IPS DF 19.7 (cell line): ENCODE results near the gene COPS7A.
"Not testable (repeated sequence)": the region's sequence is repeated elsewhere in the genome, so short reads cannot be mapped to it uniquely, and the experiment has no call there.

Experiments used
- DNase-seq: peaks from one replicate; pipeline ENCODE4 v3.0.0-alpha.2; 2013; ENCODE audit warnings: low read depth, low spot score

Gene COPS7A

DNA sequence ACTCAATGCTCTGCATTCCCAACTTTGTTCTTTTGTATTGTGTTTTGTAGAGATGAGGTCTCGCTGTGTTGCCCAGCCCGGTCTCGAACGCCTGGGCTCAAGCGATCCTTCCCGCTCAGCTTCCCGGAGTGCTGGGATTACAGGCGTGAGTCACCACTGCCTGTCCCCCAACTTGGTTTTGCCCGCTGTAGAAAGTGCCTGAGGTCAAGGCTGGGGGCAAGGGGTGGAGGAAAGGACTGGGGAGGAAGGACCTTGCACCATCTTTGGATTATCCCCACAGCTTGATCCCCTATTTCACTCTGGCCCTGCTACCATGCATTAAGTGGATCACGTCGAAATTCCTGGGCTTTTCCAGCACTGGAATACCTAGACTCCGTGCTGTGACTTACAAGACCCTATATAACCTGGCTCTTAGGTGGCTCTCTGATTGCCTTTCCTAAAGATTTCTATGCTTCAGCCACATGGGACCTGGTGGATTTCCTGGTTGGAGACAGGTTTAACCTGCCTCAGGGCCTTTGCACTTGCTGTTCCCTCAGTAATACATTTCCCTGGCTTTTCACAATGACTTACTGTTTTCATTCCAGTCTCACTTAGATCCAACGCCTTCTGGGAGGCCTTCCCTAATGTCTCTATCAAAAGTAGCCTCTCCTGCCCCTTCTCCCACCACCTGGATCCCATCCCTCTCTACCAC is 22.6 kb upstream of the COPS7A start:
- DNase-seq = no peak

DNA sequence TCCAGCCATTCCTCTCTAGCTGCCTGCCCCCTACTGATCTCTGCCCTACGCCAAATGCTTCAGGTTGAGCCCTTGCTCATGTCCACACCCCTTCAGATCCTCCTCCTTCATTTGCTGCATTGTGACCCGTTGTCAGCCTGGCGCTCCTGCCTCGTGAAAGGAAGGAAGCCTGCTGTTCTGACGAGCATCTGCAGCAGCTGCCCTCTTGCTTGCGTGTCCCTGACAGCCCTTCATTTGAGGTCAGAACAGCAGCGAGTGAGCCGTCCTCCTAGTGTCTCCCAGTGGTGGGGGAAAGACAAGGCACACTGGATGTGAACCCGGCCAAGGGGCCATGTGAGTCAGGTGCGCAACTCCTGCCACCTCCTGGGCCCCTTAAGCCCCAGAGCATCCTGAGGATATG is 20.2 kb upstream of the COPS7A start:
- no peak for DNase-seq

DNA sequence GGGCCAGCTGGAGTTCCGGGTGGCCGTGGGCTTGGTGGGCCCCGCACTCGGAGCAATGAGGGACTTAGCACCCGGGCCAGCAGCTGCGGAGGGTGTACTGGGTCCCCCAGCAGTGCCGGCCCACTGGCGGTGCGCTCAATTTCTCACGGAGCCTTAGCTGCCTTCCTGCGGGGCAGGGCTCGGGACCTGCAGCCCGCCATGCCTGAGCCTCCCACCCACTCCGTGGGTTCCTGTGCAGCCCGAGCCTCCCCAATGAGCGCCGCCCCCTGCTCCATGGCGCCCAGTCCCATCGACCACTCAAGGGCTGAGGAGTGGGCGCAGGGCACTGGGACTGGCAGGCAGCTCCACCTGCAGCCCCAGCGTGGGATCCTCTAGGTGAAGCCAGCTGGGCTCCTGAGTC is 15.5 kb upstream of the COPS7A start:
- DNase-seq = not testable (repeated sequence)

DNA sequence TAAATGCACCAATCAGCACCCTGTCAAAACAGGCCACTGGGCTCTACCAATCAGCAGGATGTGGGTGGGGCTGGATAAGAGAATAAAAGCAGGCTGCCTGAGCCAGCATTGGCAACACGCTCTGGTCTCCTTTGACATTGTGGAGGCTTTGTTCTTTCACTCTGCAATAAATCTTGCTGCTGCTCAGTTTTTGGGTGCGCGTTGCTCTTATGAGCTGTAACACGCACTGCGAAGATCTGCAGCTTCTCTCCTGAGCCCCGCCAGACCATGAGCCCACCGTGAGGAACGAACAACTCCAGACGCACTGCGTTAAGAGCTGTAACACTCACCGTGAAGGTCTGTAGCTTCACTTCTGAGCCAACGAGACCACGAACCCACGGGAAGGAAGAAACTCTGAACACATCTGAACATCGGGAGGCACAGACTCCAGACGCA is 14.9 kb upstream of the COPS7A start:
- no peak for DNase-seq

DNA sequence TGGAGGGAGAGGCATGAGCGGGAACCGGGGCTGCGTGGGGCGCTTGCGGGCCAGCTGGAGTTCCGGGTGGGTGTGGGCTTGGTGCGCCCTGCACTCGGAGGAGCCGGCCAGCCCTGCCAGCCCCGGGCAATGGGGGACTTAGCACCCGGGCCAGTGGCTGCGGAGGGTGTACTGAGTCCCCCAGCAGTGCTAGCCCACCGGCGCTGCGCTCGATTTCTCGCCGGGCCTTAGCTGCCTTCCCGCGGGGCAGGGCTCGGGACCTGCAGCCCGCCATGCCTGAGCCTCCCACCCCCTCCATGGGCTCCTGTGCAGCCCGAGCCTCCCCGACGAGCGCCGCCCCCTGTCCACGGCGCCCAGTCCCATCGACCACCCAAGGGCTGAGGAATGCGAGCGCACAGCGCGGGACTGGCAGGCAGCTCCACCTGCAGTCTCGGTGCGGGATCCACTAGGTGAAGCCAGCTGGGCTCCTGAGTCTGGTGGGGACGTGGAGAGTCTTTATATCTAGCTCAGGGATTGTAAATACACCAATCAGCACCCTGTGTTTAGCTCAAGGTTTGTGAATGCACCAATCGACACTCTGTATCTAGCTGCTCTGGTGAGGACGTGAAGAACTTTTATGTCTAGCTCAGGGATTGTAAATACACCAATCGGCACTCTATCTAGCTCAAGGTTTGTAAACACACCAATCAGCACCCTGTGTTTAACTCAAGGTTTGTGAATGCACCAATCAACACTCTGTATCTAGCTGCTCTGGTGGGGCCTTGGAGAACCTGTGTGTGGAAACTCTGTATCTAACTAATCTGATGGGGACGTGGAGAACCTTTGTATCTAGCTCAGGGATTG is 7.6 kb upstream of the COPS7A start:
- not testable (repeated sequence) for DNase-seq

DNA sequence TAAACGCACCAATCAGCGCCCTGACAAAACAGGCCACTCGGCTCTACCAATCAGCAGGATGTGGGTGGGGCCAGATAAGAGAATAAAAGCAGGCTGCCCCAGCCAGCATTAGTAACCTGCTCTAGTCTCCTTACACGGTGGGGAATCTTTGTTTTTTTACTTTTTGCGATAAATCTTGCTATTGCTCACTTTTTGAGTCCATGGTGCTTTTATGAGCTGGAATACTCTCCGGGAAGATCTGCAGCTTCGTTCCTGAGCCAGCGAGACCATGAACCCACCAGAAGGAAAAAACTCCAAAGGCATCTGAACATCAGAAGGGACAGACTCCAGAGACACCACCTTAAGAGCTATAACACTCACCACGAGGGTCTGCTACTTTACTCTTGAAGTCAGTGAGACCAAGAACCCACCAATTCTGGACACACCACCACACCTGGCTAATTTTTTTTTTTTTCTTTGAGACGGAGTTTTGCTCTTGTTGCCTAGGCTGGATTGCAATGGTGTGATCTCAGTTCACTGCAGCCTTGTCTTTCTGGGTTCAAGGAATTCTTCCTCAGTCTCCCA is 6.9 kb upstream of the COPS7A start:
- no peak for DNase-seq

DNA sequence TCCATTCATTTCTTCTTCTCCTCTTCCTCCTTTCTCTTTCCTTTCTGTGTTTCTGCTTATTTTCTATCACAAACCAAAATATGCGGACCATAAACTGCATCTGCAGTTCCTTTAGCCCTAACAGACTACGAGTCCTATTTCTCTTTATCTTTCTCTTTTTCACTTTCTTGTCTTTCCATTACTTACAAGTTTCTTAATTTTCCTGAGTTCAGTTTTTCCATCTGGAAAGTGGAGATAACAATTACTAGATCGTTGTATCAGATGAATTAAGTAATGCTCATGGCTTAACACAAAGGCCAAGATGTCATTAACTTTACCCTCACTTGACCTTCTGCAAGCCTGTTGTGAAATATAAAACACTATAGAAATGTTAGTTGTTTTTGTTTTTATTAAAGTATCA is 983 bp upstream of the COPS7A start:
- DNase-seq = no peak

DNA sequence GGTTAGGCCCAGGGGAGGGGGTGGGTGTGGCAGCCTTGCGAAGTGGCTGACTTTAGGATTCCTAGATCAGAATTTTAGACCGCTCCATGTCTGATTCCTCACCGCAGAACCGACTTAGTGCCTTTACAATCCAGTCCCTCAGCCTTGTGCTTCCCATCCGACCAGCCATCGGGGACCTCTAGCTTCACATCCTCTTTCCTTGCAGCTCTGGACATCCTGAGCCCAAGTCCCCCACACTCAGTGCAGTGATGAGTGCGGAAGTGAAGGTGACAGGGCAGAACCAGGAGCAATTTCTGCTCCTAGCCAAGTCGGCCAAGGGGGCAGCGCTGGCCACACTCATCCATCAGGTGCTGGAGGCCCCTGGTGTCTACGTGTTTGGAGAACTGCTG is 557 bp downstream of the COPS7A start:
- DNase-seq = no peak

DNA sequence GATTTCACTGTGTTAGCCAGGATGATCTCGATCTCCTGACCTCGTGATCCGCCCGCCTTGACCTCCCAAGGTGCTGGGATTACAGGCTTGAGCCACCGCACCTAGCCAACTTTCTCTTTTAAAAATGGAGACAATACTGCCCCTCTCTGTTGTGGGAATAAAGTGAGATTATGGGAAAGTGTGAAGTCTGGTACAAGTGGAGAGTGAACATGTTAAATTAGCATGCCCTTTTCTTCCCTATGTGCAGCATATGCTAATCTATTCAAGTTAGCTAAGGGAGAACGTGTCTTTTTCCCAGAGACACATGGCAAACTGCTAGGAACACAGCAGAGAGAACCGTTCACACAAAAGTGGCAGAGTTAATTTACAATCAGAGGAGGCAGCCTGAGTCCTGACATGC is 1.5 kb downstream of the COPS7A start:
- DNase-seq = no peak

DNA sequence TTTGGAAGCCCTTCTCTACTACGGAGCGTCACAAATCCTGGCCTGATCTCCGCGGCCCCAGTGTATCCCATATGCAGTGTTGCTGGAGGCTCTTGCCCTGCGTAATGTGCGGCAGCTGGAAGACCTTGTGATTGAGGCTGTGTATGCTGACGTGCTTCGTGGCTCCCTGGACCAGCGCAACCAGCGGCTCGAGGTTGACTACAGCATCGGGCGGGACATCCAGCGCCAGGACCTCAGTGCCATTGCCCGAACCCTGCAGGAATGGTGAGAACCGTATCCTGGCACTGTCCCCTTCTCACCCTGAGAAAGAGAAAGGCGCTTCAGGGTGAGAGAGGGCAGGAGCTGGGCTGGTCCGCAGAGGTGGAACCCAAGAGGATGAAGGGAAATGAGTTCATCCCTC is 5.3 kb downstream of the COPS7A start:
- no peak for DNase-seq

DNA sequence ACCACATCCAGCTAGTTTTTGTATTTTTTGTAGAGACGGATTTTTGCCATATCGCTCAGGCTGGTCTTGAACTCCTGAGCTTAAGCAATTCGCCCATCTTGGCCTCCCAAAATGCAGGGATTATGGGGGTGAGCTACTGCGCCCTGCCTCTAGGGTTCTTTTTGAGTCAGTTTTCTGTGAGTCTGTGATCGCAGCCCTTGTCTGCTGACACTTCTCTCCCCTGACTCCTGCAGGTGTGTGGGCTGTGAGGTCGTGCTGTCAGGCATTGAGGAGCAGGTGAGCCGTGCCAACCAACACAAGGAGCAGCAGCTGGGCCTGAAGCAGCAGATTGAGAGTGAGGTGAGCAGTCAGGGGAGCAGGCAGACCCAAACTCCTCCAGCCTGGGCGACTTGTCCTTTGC is 6.3 kb downstream of the COPS7A start:
- no peak for DNase-seq

DNA sequence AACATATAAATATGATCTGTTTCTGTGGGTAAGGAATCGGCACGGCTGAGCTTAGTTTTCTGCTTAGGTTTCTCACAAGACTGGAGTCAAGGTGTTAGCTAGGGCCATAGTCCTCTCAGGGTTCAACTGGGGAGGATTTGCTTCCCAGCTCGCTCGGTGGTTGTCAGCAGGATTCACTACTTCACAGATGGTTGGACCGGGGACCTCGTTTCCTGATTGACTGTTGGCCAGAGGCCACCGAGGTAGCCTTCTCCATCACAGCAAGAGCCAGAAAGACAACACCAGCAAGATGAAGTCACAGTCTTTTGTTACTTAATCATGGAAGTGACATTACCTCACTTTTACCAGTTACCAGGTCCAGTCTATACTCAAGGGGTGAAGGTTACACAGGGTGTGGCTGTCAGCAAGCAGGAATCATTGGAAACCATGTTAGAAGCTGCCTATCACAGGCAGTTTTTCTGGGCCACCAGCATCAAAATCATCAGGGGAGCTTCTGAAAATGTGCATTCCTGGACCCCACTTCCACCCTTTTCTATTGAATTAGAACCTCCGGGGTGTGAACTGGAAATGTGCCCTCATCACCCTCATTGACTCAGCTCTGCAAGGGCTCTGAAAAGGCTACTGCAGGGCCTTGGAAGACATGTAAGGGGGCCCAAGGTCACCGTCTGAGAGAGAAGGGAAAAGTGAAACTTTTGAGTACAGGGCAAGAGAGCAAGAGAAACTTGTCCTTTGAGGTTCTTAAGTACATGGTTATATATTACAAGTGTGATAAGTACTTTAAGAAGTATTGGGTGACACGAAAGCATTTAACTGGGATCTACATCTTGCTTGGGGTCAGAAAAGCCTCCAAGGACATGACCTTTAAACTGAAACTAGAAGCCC is 10.9 kb downstream of the COPS7A start:
- no peak for DNase-seq

DNA sequence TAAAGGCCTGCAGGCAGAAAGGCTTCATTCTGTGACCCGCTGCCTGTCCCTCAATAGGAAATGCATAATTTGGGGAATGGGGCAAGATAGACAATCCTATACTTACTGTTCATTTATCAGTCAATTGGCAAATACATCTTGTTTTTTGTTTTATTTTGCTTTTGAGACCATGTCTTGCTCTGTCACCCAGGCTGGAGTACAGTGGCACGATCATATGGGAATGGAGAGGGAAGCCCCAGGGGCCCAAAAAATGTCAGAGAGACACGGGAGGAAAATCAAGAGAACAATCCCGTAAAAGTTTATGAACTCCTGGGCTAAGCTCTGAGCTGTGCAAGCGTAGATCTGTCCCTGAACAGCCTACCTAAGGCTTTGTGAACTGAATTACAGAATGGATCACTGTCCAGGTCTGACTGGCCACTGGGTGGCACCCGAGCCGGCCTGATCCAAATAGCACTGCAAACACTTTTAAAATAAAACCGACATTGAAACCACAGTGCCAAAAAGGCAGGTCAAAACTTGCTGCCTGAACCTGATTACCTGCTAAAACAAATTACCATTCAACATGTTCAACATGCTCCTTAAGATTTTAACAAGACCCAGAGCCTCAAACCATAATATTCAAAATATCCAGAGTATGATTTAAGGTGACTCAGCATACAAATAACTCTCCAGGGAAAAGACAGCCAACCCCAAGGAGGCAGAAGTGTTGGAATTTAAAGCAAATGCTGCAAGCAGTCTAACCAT is 11.8 kb downstream of the COPS7A start:
- no peak for DNase-seq

DNA sequence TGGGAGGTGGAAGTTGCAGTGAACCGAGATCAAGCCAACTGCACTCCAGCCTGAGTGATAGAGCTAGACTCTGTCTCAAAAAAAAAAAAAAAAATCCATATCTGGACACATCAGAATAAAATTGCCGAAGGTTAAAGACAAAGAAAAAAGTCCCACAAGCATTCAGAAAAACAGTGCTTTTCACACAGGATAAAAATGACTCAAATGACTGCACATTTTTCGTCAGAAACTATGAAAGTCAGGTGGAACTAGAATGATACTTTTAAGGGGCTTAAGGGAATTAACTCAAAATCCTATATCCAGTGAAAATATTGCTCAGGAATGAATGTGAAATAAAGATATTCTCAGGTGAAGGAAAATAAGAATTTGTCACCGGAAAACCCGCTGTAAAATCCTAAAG is 12.9 kb downstream of the COPS7A start:
- no peak for DNase-seq

DNA sequence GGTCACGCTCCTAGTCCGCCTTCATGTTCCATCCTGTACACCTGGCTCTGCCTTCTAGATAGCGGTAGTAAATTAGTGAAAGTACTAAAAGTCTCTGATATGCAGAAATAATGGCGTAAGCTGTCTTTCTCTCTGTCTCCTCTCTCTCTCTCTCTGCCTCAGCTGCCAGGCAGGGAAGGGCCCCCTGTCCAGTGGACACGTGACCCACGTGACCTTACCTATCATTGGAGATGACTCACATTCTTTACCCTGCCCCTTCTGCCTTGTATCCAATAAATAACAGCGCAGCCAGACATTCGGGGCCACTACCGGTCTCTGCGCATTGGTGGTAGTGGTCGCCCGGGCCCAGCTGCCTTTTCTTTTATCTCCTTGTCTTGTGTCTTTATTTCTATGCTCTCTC is 18.2 kb downstream of the COPS7A start:
- DNase-seq = not testable (repeated sequence)

DNA sequence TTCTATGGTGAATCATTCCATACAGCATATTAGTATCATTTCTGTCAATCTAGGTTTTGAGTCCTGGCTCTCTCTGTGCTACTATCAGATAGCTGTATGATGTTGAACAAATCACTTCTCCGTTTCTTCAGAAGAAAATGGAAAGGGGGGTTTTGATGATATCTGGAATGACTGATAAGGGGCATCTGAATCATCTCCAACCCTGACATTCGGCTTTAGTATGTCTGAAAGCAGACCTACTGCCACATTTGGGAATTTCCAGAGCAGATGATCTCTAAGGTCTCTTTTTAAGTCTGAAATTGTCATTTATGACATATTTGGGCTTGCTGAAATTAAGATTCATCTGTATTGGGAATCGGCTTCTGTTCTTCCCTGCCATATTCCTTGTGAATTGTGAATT is 19.0 kb downstream of the COPS7A start:
- DNase-seq = no peak

DNA sequence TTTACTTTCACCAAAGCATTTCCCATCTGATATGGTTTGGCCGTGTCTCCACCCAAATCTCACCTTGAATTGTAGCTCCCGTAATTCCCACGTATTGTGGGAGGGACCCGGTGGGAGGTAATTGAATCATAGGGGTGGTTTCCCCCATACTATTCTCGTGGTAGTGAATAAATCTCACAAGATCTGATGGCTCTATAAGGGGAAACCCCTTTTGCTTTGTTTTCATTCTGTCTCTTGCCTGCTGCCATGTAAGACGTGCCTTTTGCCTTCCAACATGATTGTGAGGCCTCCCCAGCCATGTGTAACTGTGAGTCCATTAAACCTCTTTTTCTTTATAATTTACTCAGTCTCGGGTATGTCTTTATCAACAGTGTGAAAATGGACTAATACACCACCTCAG is 19.5 kb downstream of the COPS7A start:
- DNase-seq = not testable (repeated sequence)

DNA sequence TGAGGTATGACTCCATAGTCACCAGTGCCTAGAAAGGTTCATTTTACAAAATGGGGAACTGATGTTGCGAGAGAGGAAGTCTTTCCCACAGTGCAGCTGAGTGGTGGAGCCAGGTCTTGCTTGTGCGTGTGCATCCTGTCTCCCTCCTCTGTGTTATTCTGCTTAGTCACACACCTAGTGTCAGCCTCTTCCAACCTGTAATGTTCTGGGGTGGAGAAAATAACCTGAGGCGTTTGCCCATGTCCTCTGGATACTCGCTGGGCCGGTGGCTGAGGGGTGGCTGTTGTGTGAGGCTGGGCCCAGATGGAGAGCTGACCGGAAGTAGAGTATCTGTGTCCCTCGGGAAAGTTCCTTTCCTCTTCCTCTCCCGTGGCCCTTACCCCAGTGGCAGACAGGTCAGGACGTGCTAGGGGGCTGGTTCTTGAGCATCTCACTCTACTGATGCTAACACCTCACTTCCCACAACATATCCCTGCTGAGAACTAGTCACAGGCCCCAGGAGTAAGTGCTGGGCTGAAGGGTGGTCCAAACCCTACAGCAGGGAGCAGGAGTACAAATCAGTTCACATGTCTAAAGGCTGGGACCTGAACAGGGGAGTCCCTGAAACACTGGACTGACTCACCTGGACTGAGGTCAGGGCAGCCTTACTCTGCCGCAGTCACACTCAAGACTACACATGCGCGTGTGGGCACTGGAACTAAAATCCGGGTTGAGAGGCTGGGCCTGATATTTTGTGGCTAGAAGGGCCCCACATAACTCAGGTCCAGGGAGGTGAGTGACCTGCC is 22.1 kb downstream of the COPS7A start:
- no peak for DNase-seq

DNA sequence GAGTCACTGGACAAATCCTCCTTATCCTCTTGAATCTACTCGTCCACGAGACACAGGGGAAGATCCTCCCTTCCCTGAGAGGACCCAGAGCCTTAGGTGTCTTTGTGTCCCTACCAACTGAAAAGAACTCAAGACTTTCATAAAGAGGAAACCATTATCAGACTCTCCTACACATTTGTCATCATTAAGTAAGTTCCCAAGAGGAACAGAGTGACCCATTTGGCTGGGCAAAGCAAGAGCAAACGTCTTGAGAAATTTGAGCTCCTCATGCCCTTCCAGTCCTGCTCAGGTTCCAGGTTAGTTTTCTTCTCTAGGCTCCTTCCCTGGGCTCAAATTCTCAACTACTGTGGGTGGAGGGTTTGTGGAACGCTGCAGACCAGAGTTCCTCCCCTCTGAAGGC is 23.4 kb downstream of the COPS7A start:
- DNase-seq = no peak

DNA sequence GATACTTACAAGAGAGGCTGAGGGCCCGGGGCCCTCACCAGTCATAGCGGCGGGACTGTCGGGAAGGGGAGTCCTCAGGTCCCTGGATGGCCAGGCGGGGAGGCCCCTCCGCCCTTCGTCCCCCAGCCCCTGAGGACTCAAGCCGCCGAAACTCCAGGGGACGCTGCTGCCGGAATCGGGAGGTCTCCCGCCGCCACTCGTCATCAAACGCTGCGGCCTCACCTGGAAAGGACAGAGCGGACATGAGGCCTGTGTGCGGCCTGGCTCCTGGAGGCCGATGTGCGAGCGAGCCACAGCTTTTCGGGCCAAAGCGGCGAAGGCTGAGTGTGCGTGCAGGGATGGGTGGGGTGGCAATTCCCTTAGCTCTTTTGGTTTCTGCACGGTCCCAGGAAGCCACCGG is 24.9 kb downstream of the COPS7A start:
- DNase-seq = no peak
